Panc1 (cell line): ENCODE measurements around the gene LOXL4.

ENCODE experiments used
- CTCF ChIP-seq: fragments of 450-650 bp; IDR thresholded peaks from 2 replicates; pipeline ENCODE4 v1.5.1; 2017; ENCODE audit warnings: mild to moderate bottlenecking
- POLR2AphosphoS5 ChIP-seq: IDR thresholded peaks from 2 replicates; pipeline ENCODE4 v1.6.1; 2012; ENCODE audit warnings: mild to moderate bottlenecking, low read depth, low read length, moderate library complexity
- REST ChIP-seq, 2 experiments: IDR thresholded peaks; 2 replicates each; pipeline ENCODE4 v1.6.1; 2011 to 2012; ENCODE audit warnings: low read depth in 2 of 2, control low read depth in 1 of 2, low read length in 1 of 2, mild to moderate bottlenecking in 1 of 2, moderate library complexity in 1 of 2; ENCODE audit not compliant: insufficient read depth in 1 of 2
- SIN3A ChIP-seq: IDR thresholded peaks from 2 replicates; pipeline ENCODE4 v1.6.1; 2012; ENCODE audit warnings: low read depth, mild to moderate bottlenecking, low read length, moderate library complexity, borderline replicate concordance; ENCODE audit not compliant: insufficient read depth

DNA sequence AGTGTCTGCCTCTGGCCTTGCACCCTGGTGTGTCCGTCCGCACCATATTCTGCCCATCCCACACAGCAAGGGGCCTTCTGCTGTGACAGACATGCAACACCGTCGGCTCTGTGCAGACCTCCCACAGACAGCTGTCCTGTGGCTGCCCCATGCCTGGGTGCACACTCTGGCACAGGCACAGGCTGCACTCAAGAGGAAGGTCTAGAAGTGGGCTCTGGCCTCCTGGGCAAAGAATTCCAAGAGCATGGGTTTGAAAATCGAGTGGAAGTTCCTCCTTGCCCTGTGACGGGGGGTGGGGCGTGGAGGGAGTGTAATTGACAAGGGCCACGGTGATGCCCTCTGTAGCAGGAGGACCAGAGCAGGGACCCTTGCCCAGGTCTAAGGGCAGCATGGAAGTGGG is 4.3 kb upstream of the LOXL4 start:
- no peak for TF ChIP-seq CTCF
- no peak for TF ChIP-seq POLR2AphosphoS5
- TF ChIP-seq REST (IDR thresholded peaks at IDR 0.05; ENCODE audit: insufficient read depth in 1 of 2, low read depth in 2 of 2, low read length in 1 of 2): no peak
- no peak for TF ChIP-seq SIN3A
